Trophoblast cell (in vitro differentiated cells and primary cell): ENCODE results near the gene MT1A.

Experiments used
- DNase-seq, 2 donors: peaks; one replicate each; pipeline ENCODE4 v3.0.0-alpha.2; 2016
- H2AFZ ChIP-seq: 2 replicates; pipeline ENCODE4 v1.6.1; 2013; ENCODE audit warnings: low read length, moderate library complexity, mild to moderate bottlenecking; ENCODE audit not compliant: insufficient read depth, poor library complexity
- H2AK5ac ChIP-seq: 2 replicates; pipeline ENCODE4 v1.6.1; 2013; ENCODE audit warnings: mild to moderate bottlenecking, low read length
- H2BK120ac ChIP-seq: 2 replicates; pipeline ENCODE4 v1.6.1; 2013; ENCODE audit warnings: low read length, mild to moderate bottlenecking, moderate library complexity; ENCODE audit not compliant: insufficient read depth, poor library complexity
- H2BK12ac ChIP-seq: 2 replicates; pipeline ENCODE4 v1.6.1; 2013; ENCODE audit warnings: mild to moderate bottlenecking, low read length, moderate library complexity
- H2BK5ac ChIP-seq: 2 replicates; pipeline ENCODE4 v1.6.1; 2013; ENCODE audit warnings: low read length, low read depth, moderate library complexity, mild to moderate bottlenecking; ENCODE audit not compliant: poor library complexity
- H3K14ac ChIP-seq: 2 replicates; pipeline ENCODE4 v1.6.1; 2013; ENCODE audit warnings: mild to moderate bottlenecking, low read length
- H3K18ac ChIP-seq: 2 replicates; pipeline ENCODE4 v1.6.1; 2013; ENCODE audit warnings: mild to moderate bottlenecking, low read length
- H3K23ac ChIP-seq: 2 replicates; pipeline ENCODE4 v1.6.1; 2013; ENCODE audit warnings: low read length
- H3K27ac ChIP-seq: 2 replicates; pipeline ENCODE4 v1.5.1; 2013; ENCODE audit warnings: low read depth, mild to moderate bottlenecking, inconsistent platforms, low read length, moderate library complexity
- H3K27me3 ChIP-seq: 2 replicates; pipeline ENCODE4 v1.6.1; 2013; ENCODE audit warnings: inconsistent platforms, mild to moderate bottlenecking, low read length, moderate library complexity; ENCODE audit not compliant: insufficient read depth
- H3K36me3 ChIP-seq, 2 experiments: 1 replicate in 1 of 2; 2 replicates in 1 of 2; pipeline ENCODE4 v1.6.1; 2013; ENCODE audit warnings: low read length in 2 of 2, mild to moderate bottlenecking in 2 of 2, moderate library complexity in 1 of 2; ENCODE audit not compliant: insufficient read depth in 2 of 2, control insufficient read depth in 1 of 2
- H3K4ac ChIP-seq: 2 replicates; pipeline ENCODE4 v1.6.1; 2013; ENCODE audit warnings: low read depth, mild to moderate bottlenecking, low read length, moderate library complexity
- H3K4me1 ChIP-seq, 2 experiments: 1 replicate in 1 of 2; 2 replicates in 1 of 2; pipeline ENCODE4 v1.6.1; 2013; ENCODE audit warnings: low read length in 2 of 2, mild to moderate bottlenecking in 2 of 2, moderate library complexity in 1 of 2; ENCODE audit not compliant: insufficient read depth in 2 of 2, control insufficient read depth in 1 of 2
- H3K4me2 ChIP-seq: 2 replicates; pipeline ENCODE4 v1.6.1; 2013; ENCODE audit warnings: inconsistent platforms, mild to moderate bottlenecking, low read length, moderate library complexity
- H3K4me3 ChIP-seq: 2 replicates; pipeline ENCODE4 v1.5.1; 2013; ENCODE audit warnings: mild to moderate bottlenecking, low read depth, low read length, inconsistent platforms
- H3K79me1 ChIP-seq: one replicate; pipeline ENCODE4 v1.6.1; 2013; ENCODE audit warnings: low read length
- H3K79me2 ChIP-seq: 2 replicates; pipeline ENCODE4 v1.6.1; 2013; ENCODE audit warnings: low read length, mild to moderate bottlenecking; ENCODE audit not compliant: control insufficient read depth, insufficient read depth, poor library complexity
- H3K9ac ChIP-seq: 2 replicates; pipeline ENCODE4 v1.6.1; 2013; ENCODE audit warnings: mild to moderate bottlenecking, low read length
- H3K9me3 ChIP-seq: 2 replicates; pipeline ENCODE4 v1.6.1; 2013; ENCODE audit warnings: low read depth, mild to moderate bottlenecking, control low read depth, inconsistent platforms, low read length; ENCODE audit not compliant: insufficient read depth
- H4K12ac ChIP-seq: 2 replicates; pipeline ENCODE4 v1.6.1; 2013; ENCODE audit warnings: low read depth, mild to moderate bottlenecking, low read length, moderate library complexity
- H4K8ac ChIP-seq: 2 replicates; pipeline ENCODE4 v1.6.1; 2013; ENCODE audit warnings: low read depth, mild to moderate bottlenecking, low read length, moderate library complexity
- H4K91ac ChIP-seq: one replicate; pipeline ENCODE4 v1.6.1; 2013; ENCODE audit warnings: low read depth, mild to moderate bottlenecking, low read length, moderate library complexity
- whole genome bisulfite sequencing: extraction: QIAGEN DNeasy Blood & Tissue Kit; methylation state at CpG from one replicate; pipeline ENCODE4 v1.1.7; 2013; ENCODE audit warnings: missing lambda C conversion rate; ENCODE audit not compliant: insufficient read length, insufficient coverage; ENCODE audit errors: extremely low coverage; 5-methylcytosine and 5-hydroxymethylcytosine counted together

The MT1A gene

DNA sequence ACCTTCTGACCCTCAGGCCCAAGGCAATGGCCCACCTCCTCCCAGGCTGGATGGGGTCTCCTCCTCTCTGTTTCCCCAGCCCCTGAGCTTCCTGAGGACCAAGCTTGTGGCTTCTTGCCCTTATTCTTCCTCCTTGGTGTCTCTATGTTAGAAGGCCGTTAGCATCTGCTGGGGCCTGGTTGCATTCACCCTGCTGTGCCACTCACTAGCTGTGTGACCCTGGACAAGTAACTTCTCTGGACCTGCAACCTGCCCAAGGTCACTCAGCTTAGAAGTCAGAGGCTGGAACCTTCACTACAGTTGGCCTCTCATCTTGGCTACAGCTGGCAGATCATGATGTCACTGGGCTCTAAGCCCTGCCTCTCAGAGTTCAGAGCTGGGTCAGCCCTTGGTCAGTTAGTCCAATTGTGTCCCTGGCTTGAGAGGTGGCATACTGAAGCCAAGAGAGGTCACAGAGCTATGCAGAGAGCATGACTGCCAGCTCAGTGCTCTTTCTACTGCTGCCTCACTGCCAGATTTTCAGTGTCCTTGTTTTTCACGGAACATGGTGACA, 27.1 kb upstream of the MT1A start:
- no peak overlapping the region for H3K9ac ChIP-seq
- H2AFZ ChIP-seq, result no peak overlapping the region
- no peak overlapping the region for H2BK120ac ChIP-seq
- no peak for DNase-seq
- no peak overlapping the region for H2BK12ac ChIP-seq
- H4K12ac ChIP-seq, result no peak overlapping the region
- no peak overlapping the region for H2BK5ac ChIP-seq
- WGBS, result no CpG with 5 or more reads among the region's 2 CpGs
- no peak overlapping the region for H3K4me3 ChIP-seq
- no peak overlapping the region for H3K14ac ChIP-seq
- H3K79me1 ChIP-seq, result peaks cover 11% of the 10 kb centered on the region
- H3K27ac ChIP-seq, result no peak overlapping the region
- H4K8ac ChIP-seq, result no peak overlapping the region
- no peak overlapping the region for H3K4me2 ChIP-seq
- no peak overlapping the region for H2AK5ac ChIP-seq
- no peak overlapping the region for H3K18ac ChIP-seq
- H3K27me3 ChIP-seq, result peaks cover 6% of the 10 kb centered on the region
- no peaks in the 10 kb centered on the region for H3K9me3 ChIP-seq
- no peak overlapping the region for H3K4ac ChIP-seq
- H3K23ac ChIP-seq, result peak overlapping the region; percentile 3
- peaks cover 27 to 31% of the 10 kb centered on the region in 2 experiments for H3K4me1 ChIP-seq
- H3K36me3 ChIP-seq, result no peaks in the 10 kb centered on the region
- no peaks in the 10 kb centered on the region for H3K79me2 ChIP-seq
- H4K91ac ChIP-seq, result no peak overlapping the region

DNA sequence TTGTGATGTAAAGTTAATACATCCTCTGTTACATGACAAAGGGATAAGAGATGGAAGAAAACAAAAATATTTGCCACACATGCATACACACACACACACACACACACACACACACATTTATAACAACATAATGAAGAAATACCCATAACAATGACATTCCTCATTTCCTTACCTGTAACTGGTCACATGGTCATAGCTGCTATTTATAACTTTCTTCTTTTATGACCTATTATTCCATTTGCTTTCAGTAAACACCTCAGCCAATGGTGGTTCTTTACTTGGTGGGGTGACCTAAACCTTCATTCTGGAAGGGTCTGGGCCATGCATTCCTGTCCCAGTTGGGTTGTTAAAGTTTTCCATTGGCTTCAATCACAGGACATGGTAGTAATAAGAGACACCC, 24.8 kb upstream of the MT1A start:
- H3K4me1 ChIP-seq, result peaks cover 11 to 15% of the 10 kb centered on the region in 2 experiments
- H2AK5ac ChIP-seq, result no peak overlapping the region
- H3K27ac ChIP-seq, result no peak overlapping the region
- H3K14ac ChIP-seq, result no peak overlapping the region
- H3K79me1 ChIP-seq, result no peaks in the 10 kb centered on the region
- H3K4me3 ChIP-seq, result no peak overlapping the region
- no peak overlapping the region for H3K9ac ChIP-seq
- H3K4ac ChIP-seq, result no peak overlapping the region
- H4K91ac ChIP-seq, result no peak overlapping the region
- no peak overlapping the region for H4K12ac ChIP-seq
- no peak overlapping the region for H2BK12ac ChIP-seq
- H2BK120ac ChIP-seq, result no peak overlapping the region
- H3K9me3 ChIP-seq, result peaks cover 4% of the 10 kb centered on the region
- H2AFZ ChIP-seq, result no peak overlapping the region
- H3K23ac ChIP-seq, result no peak overlapping the region
- H2BK5ac ChIP-seq, result no peak overlapping the region
- no peak overlapping the region for H3K4me2 ChIP-seq
- H3K36me3 ChIP-seq, result no peaks in the 10 kb centered on the region
- no peak for DNase-seq
- no peak overlapping the region for H4K8ac ChIP-seq
- no peaks in the 10 kb centered on the region for H3K79me2 ChIP-seq
- no peak overlapping the region for H3K18ac ChIP-seq
- H3K27me3 ChIP-seq, result peaks cover 27% of the 10 kb centered on the region

DNA sequence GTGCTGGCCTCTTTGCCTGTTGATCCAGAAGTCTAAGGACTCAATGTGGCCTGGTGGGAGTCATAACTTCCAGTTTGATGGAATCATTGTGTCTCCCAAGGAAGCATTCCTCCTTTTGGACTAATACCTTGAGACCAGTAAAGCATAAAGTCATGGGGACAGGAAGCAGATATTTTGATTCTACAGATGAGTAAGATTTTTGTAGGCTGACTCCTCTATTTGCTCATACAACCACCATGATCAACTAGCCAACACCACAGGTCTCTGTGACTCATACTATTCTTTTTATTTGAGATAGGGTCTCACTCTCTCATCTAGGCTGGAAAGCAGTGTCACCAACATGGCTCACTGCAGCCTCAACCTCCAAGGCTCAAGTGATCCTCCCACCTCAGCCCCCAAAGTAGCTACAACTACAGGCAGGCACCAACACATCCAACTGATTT, 23.9 kb upstream of the MT1A start:
- Histone ChIP-seq H3K4me3 (no peak overlapping the region), H4K12ac (no peak overlapping the region), H3K4me1 (peaks cover 6 to 8% of the 10 kb centered on the region in 2 experiments), H2BK12ac (no peak overlapping the region), H3K4ac (no peak overlapping the region), H2BK120ac (no peak overlapping the region), H3K36me3 (no peaks in the 10 kb centered on the region), H4K91ac (no peak overlapping the region), H3K9ac (no peak overlapping the region), H2AFZ (no peak overlapping the region), H4K8ac (no peak overlapping the region), H3K79me1 (no peaks in the 10 kb centered on the region), H3K9me3 (peaks cover 4% of the 10 kb centered on the region), H3K18ac (no peak overlapping the region), H3K14ac (no peak overlapping the region), H3K4me2 (no peak overlapping the region), H2AK5ac (no peak overlapping the region), H3K27ac (no peak overlapping the region), H3K27me3 (peaks cover 33% of the 10 kb centered on the region), H3K23ac (no peak overlapping the region), H3K79me2 (no peaks in the 10 kb centered on the region), H2BK5ac (no peak overlapping the region)
- peak in 1 of 2 donors; percentile 22 for DNase-seq

DNA sequence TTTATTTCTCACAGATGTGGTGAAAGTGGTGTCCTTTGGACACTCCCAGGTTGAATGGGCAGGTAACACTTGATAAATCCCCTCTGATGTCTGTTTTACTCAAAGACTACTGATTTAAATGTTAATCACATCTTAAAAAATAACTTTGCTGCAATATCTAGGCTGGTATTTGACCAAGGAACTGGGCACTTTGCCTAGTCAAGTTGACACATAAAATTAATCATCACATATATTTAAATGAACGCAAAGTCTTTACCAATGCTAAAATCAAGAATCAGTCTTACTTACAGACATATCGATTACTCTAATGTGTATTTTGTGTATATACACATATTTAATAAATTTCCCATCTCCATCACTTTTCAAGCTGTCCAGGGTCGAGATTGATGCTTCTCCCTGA, 23.1 kb upstream of the MT1A start:
- no peak overlapping the region for H4K8ac ChIP-seq
- WGBS, result no CpG with 5 or more reads among the region's 3 CpGs
- no peaks in the 10 kb centered on the region for H3K79me1 ChIP-seq
- no peak overlapping the region for H3K9ac ChIP-seq
- no peak overlapping the region for H3K27ac ChIP-seq
- H2AK5ac ChIP-seq, result no peak overlapping the region
- no peak overlapping the region for H3K14ac ChIP-seq
- H4K91ac ChIP-seq, result no peak overlapping the region
- H3K27me3 ChIP-seq, result peaks cover 33% of the 10 kb centered on the region
- DNase-seq, result no peak
- no peak overlapping the region for H2BK120ac ChIP-seq
- H4K12ac ChIP-seq, result no peak overlapping the region
- H3K9me3 ChIP-seq, result peaks cover 6% of the 10 kb centered on the region
- no peak overlapping the region for H3K4me3 ChIP-seq
- H3K4ac ChIP-seq, result no peak overlapping the region
- no peak overlapping the region for H2BK12ac ChIP-seq
- peaks cover 1 to 3% of the 10 kb centered on the region in 2 experiments for H3K4me1 ChIP-seq
- H3K23ac ChIP-seq, result no peak overlapping the region
- H3K18ac ChIP-seq, result no peak overlapping the region
- no peak overlapping the region for H2BK5ac ChIP-seq
- H3K4me2 ChIP-seq, result no peak overlapping the region
- H3K36me3 ChIP-seq, result no peaks in the 10 kb centered on the region
- no peak overlapping the region for H2AFZ ChIP-seq
- no peaks in the 10 kb centered on the region for H3K79me2 ChIP-seq
